Spinal cord (tissue), 10 donors: Measurements from ENCODE around the gene BCL2A1. TPM values are rescaled to one million over a fixed set of nuclear protein-coding genes. Genes with fewer than 3 reads are reported as not detected.

Source experiments
- DNase-seq, 6 donors: peaks; one replicate each; pipeline versions ENCODE4 v3.0.0 to v3.0.0-alpha.2; 2013 to 2015; ENCODE audit warnings: low spot score in 6 of 6, low read depth in 4 of 6
- H3K27ac ChIP-seq: one replicate; pipeline ENCODE4 v1.5.1; 2013; ENCODE audit warnings: low read depth, low read length, control low read depth
- H3K27me3 ChIP-seq: one replicate; pipeline ENCODE4 v1.6.1; 2013; ENCODE audit warnings: low read length; ENCODE audit not compliant: control insufficient read depth, insufficient read depth
- H3K36me3 ChIP-seq: one replicate; pipeline ENCODE4 v1.6.1; 2013; ENCODE audit warnings: low read length; ENCODE audit not compliant: control insufficient read depth, insufficient read depth
- H3K4me1 ChIP-seq: one replicate; pipeline ENCODE4 v1.6.1; 2013; ENCODE audit warnings: low read length; ENCODE audit not compliant: control insufficient read depth, insufficient read depth
- H3K4me3 ChIP-seq: one replicate; pipeline ENCODE4 v1.5.1; 2013; ENCODE audit warnings: low read depth, low read length, control low read depth
- H3K9me3 ChIP-seq: one replicate; pipeline ENCODE4 v1.6.1; 2013; ENCODE audit warnings: low read length; ENCODE audit not compliant: control insufficient read depth, insufficient read depth
- WGBS: methylation state at CpG from one replicate; pipeline ENCODE4 v1.1.5; 2013; ENCODE audit warnings: missing lambda C conversion rate; ENCODE audit not compliant: insufficient coverage; 5-methylcytosine and 5-hydroxymethylcytosine counted together
- polyA plus RNA-seq, 2 donors: library from polyadenylated mRNA; unstranded; fragments of 120-200 nt; gene quantifications; one replicate each; pipeline ENCODE4 v1.2.1, GENCODE V29; 2013; ENCODE audit not compliant: insufficient read length in 2 of 2
- total RNA-seq, 2 donors: library from RNA; depleted of rRNA in 1 of 2; stranded (reverse); fragments of 120-200 nt in 1 of 2; fragments of >200 nt in 1 of 2; gene quantifications; one replicate each; pipeline versions ENCODE4 v1.2.3 to v1.2.4, GENCODE V29; 2013 to 2014
- donor health status: healthy.

BCL2A1 gene
- total and polyA plus RNA-seq, 4 donors = 0.32 to 9.7 (median 0.38) TPM

DNA sequence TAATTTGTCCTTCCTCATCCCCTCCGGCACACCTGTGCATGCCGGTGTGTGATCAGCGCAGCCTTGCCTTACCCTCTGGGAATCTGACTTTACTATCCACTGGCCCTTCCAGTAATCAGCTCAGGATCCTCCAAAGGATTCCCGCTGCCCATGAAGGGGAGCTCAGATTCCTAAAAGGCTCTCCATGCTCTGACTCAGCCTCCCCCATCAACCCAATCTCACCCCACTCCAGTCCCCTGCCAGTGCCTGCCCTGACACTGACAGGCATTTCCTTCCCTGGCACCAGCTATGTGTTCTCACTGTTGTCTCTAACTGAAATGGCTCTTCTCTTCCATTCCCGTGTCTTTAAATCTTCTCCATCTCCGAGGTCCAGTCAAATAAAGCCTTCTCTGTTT is 7.3 kb upstream of the BCL2A1 start:
- Histone ChIP-seq H3K4me1 (peaks cover 10% of the 10 kb centered on the region), H3K4me3 (no peak overlapping the region), H3K27ac (peak overlapping the region; percentile 64), H3K9me3 (no peaks in the 10 kb centered on the region), H3K27me3 (no peaks in the 10 kb centered on the region), H3K36me3 (no peaks in the 10 kb centered on the region)
- 71% methylated on average over 6 of the region's 6 CpGs for WGBS
- DNase-seq = no peak

DNA sequence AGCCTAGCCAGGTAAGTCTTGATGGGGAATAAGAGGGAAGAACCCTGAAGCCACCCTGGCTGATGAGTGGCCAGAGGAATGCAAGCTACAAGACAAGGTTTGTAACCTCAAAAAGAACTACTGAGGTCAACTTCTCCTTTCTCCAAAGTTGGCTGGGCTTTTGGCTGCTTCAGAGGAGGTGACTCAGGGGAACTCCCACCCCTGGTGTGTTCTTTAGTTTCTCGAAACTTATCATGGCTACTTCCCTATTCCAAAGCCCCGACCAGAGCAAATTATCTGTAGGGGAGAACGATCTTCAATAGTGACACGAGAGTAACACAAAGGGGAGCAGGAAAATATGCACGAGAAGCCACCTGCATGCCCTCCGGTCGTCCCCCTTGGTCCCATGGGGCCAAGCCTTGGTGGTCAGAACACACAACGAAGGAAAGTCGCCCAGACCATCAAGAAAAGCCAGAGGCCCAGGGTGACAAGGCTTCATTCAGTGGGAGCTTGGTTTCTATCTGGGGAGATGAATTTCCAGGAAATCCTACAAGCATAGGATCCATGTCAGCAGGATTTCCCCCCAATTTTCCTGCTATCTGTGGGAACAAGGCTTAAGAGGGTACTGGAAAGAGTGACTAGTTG is 6.5 kb upstream of the BCL2A1 start:
- Histone ChIP-seq H3K4me1 (peaks cover 10% of the 10 kb centered on the region), H3K36me3 (no peaks in the 10 kb centered on the region), H3K4me3 (no peak overlapping the region), H3K27ac (peak overlapping the region; percentile 64), H3K9me3 (no peaks in the 10 kb centered on the region), H3K27me3 (no peaks in the 10 kb centered on the region)
- DNase-seq = no peak
- 85% methylated on average over 5 of the region's 9 CpGs for WGBS

DNA sequence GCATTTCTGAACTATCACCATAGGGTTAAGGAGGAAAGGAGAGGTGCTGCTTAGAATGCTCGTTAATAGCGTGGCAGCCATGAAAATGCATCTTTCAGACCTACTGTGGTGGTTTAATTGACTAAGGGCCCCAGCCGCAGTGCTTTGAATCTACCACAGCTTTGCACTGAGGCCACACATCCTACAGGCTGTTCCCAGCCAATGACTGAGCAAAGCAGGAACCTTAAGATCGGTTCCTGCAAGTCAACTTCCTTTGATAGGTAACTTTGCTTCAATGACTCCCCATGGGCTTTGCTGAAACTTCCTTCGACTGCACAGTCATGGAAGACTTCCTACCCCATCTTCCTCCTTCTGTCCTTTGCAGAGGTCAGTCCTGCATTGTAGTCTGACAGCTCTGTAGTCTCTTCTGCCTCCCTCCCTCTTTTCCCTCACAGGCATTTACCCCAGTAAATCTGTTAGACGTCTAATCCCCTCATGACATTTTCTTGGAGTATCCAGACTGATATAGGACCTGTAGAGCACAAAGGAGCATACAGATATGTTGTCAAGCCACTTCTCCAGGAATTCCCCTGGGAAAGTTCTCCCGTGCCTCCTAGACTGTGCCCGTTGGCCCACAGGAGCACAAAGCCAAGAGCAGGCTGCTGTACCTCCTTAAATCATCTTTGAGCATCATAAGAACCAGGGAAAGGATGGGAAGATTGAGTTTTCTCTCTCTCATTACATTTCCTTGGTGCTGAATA is 2.6 kb upstream of the BCL2A1 start:
- Histone ChIP-seq H3K27ac (no peak overlapping the region), H3K4me1 (peaks cover 6% of the 10 kb centered on the region), H3K9me3 (no peaks in the 10 kb centered on the region), H3K36me3 (no peaks in the 10 kb centered on the region), H3K27me3 (no peaks in the 10 kb centered on the region), H3K4me3 (no peak overlapping the region)
- WGBS = 82% methylated on average over 5 of the region's 8 CpGs
- DNase-seq = no peak

DNA sequence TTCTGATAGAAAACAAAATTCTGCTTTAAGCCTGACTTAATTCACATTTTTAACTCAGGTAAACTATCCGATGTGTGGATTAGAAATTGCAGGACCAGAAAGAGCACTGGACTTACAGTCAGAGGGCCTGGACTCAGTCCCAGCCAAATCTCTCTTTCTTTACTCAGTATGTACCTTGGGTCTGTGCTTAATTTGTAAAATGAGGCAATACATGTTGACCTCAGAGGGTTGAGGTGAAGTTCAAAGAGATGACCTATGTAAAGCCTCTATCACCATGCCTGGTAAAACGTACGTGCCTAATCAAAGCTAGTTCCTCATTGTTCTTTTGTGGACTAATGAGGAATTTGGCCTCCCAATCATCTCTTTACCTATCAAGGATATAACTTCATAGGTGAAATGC is 1.9 kb upstream of the BCL2A1 start:
- Histone ChIP-seq H3K4me1 (peaks cover under 1% of the 10 kb centered on the region), H3K27me3 (no peaks in the 10 kb centered on the region)

DNA sequence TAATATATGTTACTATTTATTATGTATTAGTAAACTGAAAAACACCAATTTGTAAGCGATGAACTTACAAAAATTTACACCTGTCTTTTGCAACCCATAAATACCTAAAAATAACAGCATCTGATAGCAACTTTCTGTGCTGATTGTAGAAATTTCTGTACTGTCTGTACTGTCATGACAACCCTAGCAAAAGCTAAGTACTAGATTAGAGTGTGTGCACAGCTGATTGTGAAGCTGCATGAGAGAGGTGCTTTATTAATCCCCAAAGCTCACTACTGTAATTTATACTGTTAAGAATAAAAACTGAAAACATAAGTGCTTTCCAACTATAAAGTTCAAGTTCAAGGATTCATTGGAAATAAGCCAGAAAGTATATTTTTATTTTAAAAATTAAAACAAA is 815 bp downstream of the BCL2A1 start:
- no peaks in the 10 kb centered on the region for H3K4me1 ChIP-seq
- H3K4me3 ChIP-seq = no peak overlapping the region
- H3K27me3 ChIP-seq = no peaks in the 10 kb centered on the region
- no CpG with 5 or more reads among the region's 1 CpG for WGBS
- DNase-seq = no peak
- H3K9me3 ChIP-seq = no peaks in the 10 kb centered on the region
- H3K36me3 ChIP-seq = no peaks in the 10 kb centered on the region
- H3K27ac ChIP-seq = no peak overlapping the region

More for the DNA sequence above, 1.9 kb upstream of the BCL2A1 start:
- no CpG with 5 or more reads among the region's 3 CpGs for WGBS
- no peak for DNase-seq
- no peaks in the 10 kb centered on the region for H3K36me3 ChIP-seq
- H3K4me3 ChIP-seq = no peak overlapping the region
- H3K27ac ChIP-seq = no peak overlapping the region
- H3K9me3 ChIP-seq = no peaks in the 10 kb centered on the region

DNA sequence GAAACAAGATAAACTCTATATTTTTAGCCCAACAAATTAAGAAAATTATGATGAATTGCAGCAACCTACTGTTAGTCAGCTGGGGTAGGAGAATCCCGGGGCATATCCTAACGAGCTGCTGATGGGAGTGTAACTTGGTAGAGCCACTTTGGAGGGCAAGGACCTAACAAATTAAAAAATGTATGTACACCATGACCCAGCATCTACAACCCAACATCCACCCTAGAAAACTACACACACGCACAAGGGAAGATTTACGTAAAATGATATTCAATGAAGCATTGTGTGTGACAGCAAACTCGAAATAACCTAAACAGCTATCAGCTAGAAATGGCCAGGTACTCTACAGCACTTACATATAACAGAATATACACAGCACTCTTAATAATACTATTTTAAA is 1.9 kb downstream of the BCL2A1 start:
- Histone ChIP-seq H3K36me3 (no peaks in the 10 kb centered on the region), H3K4me1 (no peaks in the 10 kb centered on the region), H3K4me3 (no peak overlapping the region), H3K9me3 (no peaks in the 10 kb centered on the region), H3K27ac (no peak overlapping the region), H3K27me3 (no peaks in the 10 kb centered on the region)
- DNase-seq = no peak
- WGBS = no CpG with 5 or more reads among the region's 5 CpGs

DNA sequence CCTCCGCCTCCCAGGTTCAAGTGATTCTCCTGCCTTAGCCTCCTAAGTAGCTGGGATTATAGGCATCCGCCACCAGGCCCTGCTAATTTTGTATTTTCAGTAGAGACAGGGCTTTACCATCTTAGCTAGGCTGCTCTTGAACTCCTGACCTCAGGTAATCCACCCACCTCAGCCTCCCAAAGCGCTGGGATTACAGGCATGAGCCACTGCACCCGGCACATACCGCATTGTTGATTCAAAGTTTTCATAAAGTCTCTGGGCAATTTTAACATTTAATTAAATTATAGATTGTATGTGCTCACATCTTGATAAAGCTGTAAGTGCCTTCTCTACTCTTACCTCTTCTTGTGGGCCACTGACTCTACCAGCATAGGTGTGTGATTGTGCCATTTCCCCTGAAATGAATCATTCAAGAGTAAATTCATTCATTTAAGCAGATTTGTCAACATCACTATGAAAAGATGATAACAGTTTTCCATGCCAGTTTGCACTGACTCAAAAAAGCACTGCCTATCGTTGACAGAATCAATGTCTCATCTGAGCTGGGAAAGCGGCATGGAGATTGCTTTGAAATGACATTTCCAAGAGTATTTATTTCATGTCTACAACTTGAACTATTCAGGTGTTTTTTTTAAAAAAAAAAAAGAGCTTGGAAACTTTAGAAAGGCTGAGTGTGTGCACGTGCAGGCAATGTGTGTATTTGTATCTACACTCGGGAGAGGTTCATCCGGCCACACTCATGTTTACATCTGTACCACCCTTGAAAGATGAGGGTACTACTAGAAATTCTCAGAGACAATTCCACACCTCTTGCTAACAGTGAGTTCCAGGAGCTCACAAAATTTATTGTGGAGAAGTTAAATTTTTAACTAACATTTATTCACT is 3.5 kb downstream of the BCL2A1 start:
- Histone ChIP-seq H3K4me3 (no peak overlapping the region), H3K27ac (no peak overlapping the region), H3K9me3 (no peaks in the 10 kb centered on the region), H3K4me1 (no peaks in the 10 kb centered on the region), H3K27me3 (no peaks in the 10 kb centered on the region), H3K36me3 (no peaks in the 10 kb centered on the region)
- no peak for DNase-seq
- 100% methylated on average over 1 of the region's 10 CpGs for WGBS

DNA sequence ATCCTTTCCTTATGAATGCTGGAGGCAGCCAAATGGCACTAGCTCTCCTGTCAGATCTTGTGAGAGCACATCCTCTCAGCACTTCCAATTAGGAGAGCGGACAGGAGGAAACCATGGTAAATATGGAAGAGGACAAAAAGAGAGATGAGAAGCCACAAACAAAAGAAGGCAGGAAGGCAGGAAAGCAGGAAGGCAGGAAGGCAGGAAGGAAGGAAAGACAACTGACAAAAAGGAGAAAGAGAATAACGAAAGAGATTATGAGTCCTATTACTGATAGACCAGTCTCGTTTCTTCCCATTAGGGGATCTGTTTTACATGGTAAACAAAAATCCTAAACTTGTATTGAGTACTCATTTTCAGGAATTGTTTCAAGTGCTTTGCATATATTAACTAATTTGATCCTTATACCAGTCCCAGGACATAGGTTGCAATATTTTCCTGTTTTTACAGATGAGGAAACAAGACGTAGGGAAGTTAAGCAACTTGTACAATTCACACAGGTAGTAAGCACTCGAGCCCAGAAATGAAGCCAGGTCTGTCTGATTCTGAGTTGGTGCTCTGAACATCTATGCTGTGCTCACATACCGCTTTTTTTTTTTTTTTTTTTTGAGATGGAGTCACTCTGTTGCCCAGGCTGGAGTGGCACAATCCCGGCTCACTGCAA is 4.2 kb downstream of the BCL2A1 start:
- H3K27ac ChIP-seq = no peak overlapping the region

DNA sequence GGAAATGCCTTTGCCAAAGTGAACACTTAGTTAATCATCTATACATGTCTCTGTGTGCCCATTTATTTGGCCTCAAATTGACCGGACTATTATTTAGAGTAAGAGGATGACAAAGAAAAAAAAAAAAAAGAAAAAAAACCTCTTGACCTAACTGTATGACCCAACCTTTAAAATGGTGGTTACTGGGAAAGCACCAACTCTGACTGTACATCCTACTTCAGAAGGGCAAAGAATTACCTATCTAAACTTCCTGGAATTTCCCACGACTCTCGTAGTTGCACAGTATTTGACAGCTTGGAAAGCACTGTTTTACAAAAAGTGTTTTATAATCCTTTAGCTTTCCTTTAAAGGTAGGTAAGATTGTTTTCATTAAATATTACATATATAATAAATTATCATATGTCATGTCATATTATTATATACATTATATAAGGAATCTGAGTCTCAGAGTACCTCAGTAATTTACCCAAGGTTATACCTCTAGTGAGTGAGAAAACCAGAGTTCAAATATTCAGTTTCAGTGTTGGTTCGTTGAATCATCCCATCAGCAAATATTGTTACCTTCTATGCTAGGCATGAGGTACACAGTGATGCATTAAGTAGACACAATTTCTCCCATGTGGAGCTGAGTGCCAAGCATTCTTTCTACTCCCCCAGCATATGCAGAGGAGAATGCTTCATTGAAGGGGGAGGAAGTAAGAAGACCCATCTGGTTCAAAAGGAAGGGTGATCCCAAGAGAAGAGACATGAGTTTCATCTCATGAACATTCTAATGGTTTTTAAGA is 5.0 kb downstream of the BCL2A1 start:
- no CpG with 5 or more reads among the region's 4 CpGs for WGBS
- DNase-seq = no peak
- no peak overlapping the region for H3K4me3 ChIP-seq

More for the DNA sequence above, 4.2 kb downstream of the BCL2A1 start:
- Histone ChIP-seq H3K36me3 (no peaks in the 10 kb centered on the region), H3K4me1 (no peaks in the 10 kb centered on the region), H3K4me3 (no peak overlapping the region), H3K9me3 (no peaks in the 10 kb centered on the region), H3K27me3 (no peaks in the 10 kb centered on the region)
- DNase-seq = no peak
- 96% methylated on average over 3 of the region's 7 CpGs for WGBS

More for the DNA sequence above, 5.0 kb downstream of the BCL2A1 start:
- no peaks in the 10 kb centered on the region for H3K36me3 ChIP-seq
- H3K27me3 ChIP-seq = no peaks in the 10 kb centered on the region
- H3K9me3 ChIP-seq = no peaks in the 10 kb centered on the region
- H3K4me1 ChIP-seq = no peaks in the 10 kb centered on the region
- H3K27ac ChIP-seq = no peak overlapping the region
